ENCODE results near the gene NECAP2. TPM values are rescaled to one million over a fixed set of nuclear protein-coding genes. Genes with fewer than 3 reads are reported as not detected.

The NECAP2 gene
- total RNA-seq (2014; rRNA removed; shearing (Covaris generic)) = 129 and 138 TPM in 2 replicates

- Histone ChIP-seq H3K27ac (peak within 1 kb of the TSS; percentile 41), H3K9me3 (replicated peaks) (no peaks in the 10 kb centered on the region), H3K4me1 (replicated peaks) (peaks cover 8% of the 10 kb centered on the region), H3K4me3 (peak within 1 kb of the TSS; percentile 79), H3K27me3 (replicated peaks) (no peaks in the 10 kb centered on the region), H3K36me3 (peaks cover 47% of the 10 kb centered on the region)
- DNase-seq (ENCODE audit: low read depth in 1 of 2, low spot score in 2 of 2) = peak; percentile 90 to 95
Observed at GRCh38 chr1:16440470-16441281, at the start of gene NECAP2. NECAP2 (plus strand) TSS chr1:16440724; CDS start chr1:16440762, 38 bp downstream.

GRCh38 chr1:16391411-16391810 is 49.1 kb upstream of the NECAP2 start:
- no peak for DNase-seq (ENCODE audit: low read depth in 1 of 2, low spot score in 2 of 2)
- Histone ChIP-seq H3K27me3 (replicated peaks) (no peaks in the 10 kb centered on the region), H3K36me3 (peaks cover 71% of the 10 kb centered on the region), H3K9me3 (replicated peaks) (no peaks in the 10 kb centered on the region), H3K27ac (no peak overlapping the region), H3K4me1 (replicated peaks) (peaks cover 20% of the 10 kb centered on the region), H3K4me3 (no peak overlapping the region)

- no peak overlapping the region for H3K4me3 ChIP-seq
- H3K27ac ChIP-seq = no peak overlapping the region
- no peak for DNase-seq (ENCODE audit: low read depth in 1 of 2, low spot score in 2 of 2)
- H3K9me3 ChIP-seq (replicated peaks) = no peaks in the 10 kb centered on the region
- H3K4me1 ChIP-seq (replicated peaks) = peaks cover 5% of the 10 kb centered on the region
- H3K36me3 ChIP-seq = peaks cover 76% of the 10 kb centered on the region
- H3K27me3 ChIP-seq (replicated peaks) = no peaks in the 10 kb centered on the region
Observed at GRCh38 chr1:16392740-16393569, 47.6 kb upstream of the NECAP2 start.

GRCh38 chr1:16393570-16394521 is 46.7 kb upstream of the NECAP2 start:
- no peak for DNase-seq (ENCODE audit: low read depth in 1 of 2, low spot score in 2 of 2)
- Histone ChIP-seq H3K27ac (no peak overlapping the region), H3K36me3 (peaks cover 85% of the 10 kb centered on the region), H3K4me1 (replicated peaks) (no peaks in the 10 kb centered on the region), H3K9me3 (replicated peaks) (no peaks in the 10 kb centered on the region), H3K27me3 (replicated peaks) (no peaks in the 10 kb centered on the region), H3K4me3 (no peak overlapping the region)

- H3K27ac ChIP-seq = no peak overlapping the region
- no peak overlapping the region for H3K4me3 ChIP-seq
- DNase-seq (ENCODE audit: low read depth in 1 of 2, low spot score in 2 of 2) = no peak
- no peaks in the 10 kb centered on the region for H3K27me3 ChIP-seq (replicated peaks)
- no peaks in the 10 kb centered on the region for H3K9me3 ChIP-seq (replicated peaks)
- H3K36me3 ChIP-seq = peaks cover 95% of the 10 kb centered on the region
- H3K4me1 ChIP-seq (replicated peaks) = no peaks in the 10 kb centered on the region
Observed at GRCh38 chr1:16394977-16395376, 45.5 kb upstream of the NECAP2 start.

- H3K4me3 ChIP-seq = no peak overlapping the region
- DNase-seq (ENCODE audit: low read depth in 1 of 2, low spot score in 2 of 2) = no peak
- no peaks in the 10 kb centered on the region; the same call in 1 of the 2 replicates for H3K9me3 ChIP-seq (replicated peaks)
- no peaks in the 10 kb centered on the region for H3K27me3 ChIP-seq (replicated peaks)
- H3K27ac ChIP-seq = no peak overlapping the region
- peaks cover 92% of the 10 kb centered on the region for H3K36me3 ChIP-seq
- H3K4me1 ChIP-seq (replicated peaks) = no peaks in the 10 kb centered on the region
Observed at GRCh38 chr1:16396591-16396990, 43.9 kb upstream of the NECAP2 start.

- H3K36me3 ChIP-seq = peaks cover 87% of the 10 kb centered on the region
- H3K27me3 ChIP-seq (replicated peaks) = no peaks in the 10 kb centered on the region
- no peak overlapping the region for H3K27ac ChIP-seq
- H3K4me1 ChIP-seq (replicated peaks) = no peaks in the 10 kb centered on the region
- DNase-seq (ENCODE audit: low read depth in 1 of 2, low spot score in 2 of 2) = no peak
- no peaks in the 10 kb centered on the region; the same call in 1 of the 2 replicates for H3K9me3 ChIP-seq (replicated peaks)
- no peak overlapping the region for H3K4me3 ChIP-seq
Observed at GRCh38 chr1:16397120-16397519, 43.4 kb upstream of the NECAP2 start.

GRCh38 chr1:16398371-16398953 is 42.1 kb upstream of the NECAP2 start:
- Histone ChIP-seq H3K9me3 (replicated peaks) (no peaks in the 10 kb centered on the region; the same call in 1 of the 2 replicates), H3K36me3 (peaks cover 78% of the 10 kb centered on the region), H3K4me1 (replicated peaks) (no peaks in the 10 kb centered on the region), H3K27ac (no peak overlapping the region), H3K4me3 (no peak overlapping the region), H3K27me3 (replicated peaks) (no peaks in the 10 kb centered on the region)
- DNase-seq (ENCODE audit: low read depth in 1 of 2, low spot score in 2 of 2) = no peak

- Histone ChIP-seq H3K27me3 (replicated peaks) (no peaks in the 10 kb centered on the region), H3K4me3 (no peak overlapping the region), H3K9me3 (replicated peaks) (no peaks in the 10 kb centered on the region; the same call in 1 of the 2 replicates), H3K4me1 (replicated peaks) (no peaks in the 10 kb centered on the region), H3K36me3 (peaks cover 35% of the 10 kb centered on the region), H3K27ac (no peak overlapping the region)
- no peak for DNase-seq (ENCODE audit: low read depth in 1 of 2, low spot score in 2 of 2)
Observed at GRCh38 chr1:16402742-16403141, 37.8 kb upstream of the NECAP2 start.

GRCh38 chr1:16405441-16405840 is 35.1 kb upstream of the NECAP2 start:
- peaks cover 9% of the 10 kb centered on the region; the same call in 1 of the 2 replicates for H3K36me3 ChIP-seq
- H3K27me3 ChIP-seq (replicated peaks) = no peaks in the 10 kb centered on the region
- no peak for DNase-seq (ENCODE audit: low read depth in 1 of 2, low spot score in 2 of 2)
- no peaks in the 10 kb centered on the region; the same call in 1 of the 2 replicates for H3K9me3 ChIP-seq (replicated peaks)
- H3K4me3 ChIP-seq = no peak overlapping the region
- H3K27ac ChIP-seq = no peak overlapping the region
- no peaks in the 10 kb centered on the region for H3K4me1 ChIP-seq (replicated peaks)

- Histone ChIP-seq H3K4me3 (no peak overlapping the region), H3K36me3 (0 out of 2 replicates have a peak, but pooled peaks cover 3% of the 10 kb centered on the region), H3K27me3 (replicated peaks) (no peaks in the 10 kb centered on the region), H3K4me1 (replicated peaks) (no peaks in the 10 kb centered on the region), H3K27ac (no peak overlapping the region), H3K9me3 (replicated peaks) (no peaks in the 10 kb centered on the region)
- DNase-seq (ENCODE audit: low read depth in 1 of 2, low spot score in 2 of 2) = no peak
Observed at GRCh38 chr1:16406868-16407267, 33.7 kb upstream of the NECAP2 start.

- H3K36me3 ChIP-seq = no peaks in the 10 kb centered on the region
- no peak overlapping the region for H3K4me3 ChIP-seq
- no peak overlapping the region for H3K27ac ChIP-seq
- H3K9me3 ChIP-seq (replicated peaks) = no peaks in the 10 kb centered on the region
- H3K4me1 ChIP-seq (replicated peaks) = no peaks in the 10 kb centered on the region
- no peak for DNase-seq (ENCODE audit: low read depth in 1 of 2, low spot score in 2 of 2)
- no peaks in the 10 kb centered on the region for H3K27me3 ChIP-seq (replicated peaks)
Observed at GRCh38 chr1:16409536-16410152, 30.9 kb upstream of the NECAP2 start.

Measured in SJSA1 (cell line).